Transverse colon (tissue), 3 donors: ENCODE data around the gene LRRC47.

Experiments
- EP300 ChIP-seq: sonication (generic); formaldehyde crosslinking; IDR thresholded peaks from one replicate; pipeline ENCODE4 v1.6.1; 2017; ENCODE audit warnings: antibody characterized with exemption, low read depth
- TF ChIP-seq, protein P1 (sequence below), 5 experiments: fragments of 200-600 bp in 3 of 5; fragments of 450-650 bp in 2 of 5; sonication (generic) in 3 of 5; IDR thresholded peaks; 1 replicate in 2 of 5; 2 replicates in 3 of 5; pipeline ENCODE4 v1.5.1; 2016 to 2017; ENCODE audit warnings: antibody characterized with exemption in 5 of 5, inconsistent platforms in 3 of 5, mild to moderate bottlenecking in 2 of 5, moderate library complexity in 1 of 5

DNA sequence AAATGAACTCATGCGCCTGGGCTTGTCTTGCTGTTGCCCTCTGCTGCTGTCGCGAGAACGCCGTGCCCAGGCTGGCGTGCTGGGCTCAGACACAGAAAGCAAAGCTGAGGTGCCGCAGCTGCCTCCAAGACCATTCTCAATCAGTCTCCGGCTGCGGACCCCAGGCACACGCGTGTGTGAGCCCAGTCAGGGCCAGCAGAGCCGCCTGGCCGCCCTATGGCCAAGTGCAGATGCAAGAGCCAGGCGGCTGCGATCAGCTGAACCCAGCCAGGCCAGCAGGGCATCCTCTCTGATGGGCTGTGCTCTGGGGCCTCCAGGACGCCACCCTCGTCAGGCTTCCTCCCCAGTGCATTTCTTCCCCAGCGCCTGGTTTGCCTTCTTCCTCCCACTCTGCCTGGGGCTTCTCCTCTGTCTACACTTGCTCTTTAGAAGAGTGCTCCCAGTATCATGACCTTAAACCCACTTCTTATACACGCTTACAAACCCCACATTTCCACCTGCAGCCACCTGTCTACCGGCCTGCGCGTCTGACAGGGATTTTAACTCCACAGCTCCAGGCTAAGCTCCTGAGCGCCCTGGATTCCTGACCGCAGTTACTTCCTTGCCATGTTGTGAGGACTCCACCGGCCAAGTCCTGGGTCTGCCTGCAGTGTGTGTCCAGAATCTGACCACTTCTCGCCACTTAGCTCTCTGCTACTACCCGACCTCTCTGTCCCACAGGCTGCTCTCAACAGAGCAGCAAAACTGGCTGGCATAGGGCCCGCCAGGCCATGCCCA is 21.7 kb upstream of the LRRC47 start:
- TF ChIP-seq, protein P1, sequence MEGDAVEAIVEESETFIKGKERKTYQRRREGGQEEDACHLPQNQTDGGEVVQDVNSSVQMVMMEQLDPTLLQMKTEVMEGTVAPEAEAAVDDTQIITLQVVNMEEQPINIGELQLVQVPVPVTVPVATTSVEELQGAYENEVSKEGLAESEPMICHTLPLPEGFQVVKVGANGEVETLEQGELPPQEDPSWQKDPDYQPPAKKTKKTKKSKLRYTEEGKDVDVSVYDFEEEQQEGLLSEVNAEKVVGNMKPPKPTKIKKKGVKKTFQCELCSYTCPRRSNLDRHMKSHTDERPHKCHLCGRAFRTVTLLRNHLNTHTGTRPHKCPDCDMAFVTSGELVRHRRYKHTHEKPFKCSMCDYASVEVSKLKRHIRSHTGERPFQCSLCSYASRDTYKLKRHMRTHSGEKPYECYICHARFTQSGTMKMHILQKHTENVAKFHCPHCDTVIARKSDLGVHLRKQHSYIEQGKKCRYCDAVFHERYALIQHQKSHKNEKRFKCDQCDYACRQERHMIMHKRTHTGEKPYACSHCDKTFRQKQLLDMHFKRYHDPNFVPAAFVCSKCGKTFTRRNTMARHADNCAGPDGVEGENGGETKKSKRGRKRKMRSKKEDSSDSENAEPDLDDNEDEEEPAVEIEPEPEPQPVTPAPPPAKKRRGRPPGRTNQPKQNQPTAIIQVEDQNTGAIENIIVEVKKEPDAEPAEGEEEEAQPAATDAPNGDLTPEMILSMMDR (IDR thresholded peaks at IDR 0.05), result no peak
- no peak for TF ChIP-seq EP300
